ENCODE measurements around the gene LGR4.
A peak's percentile ranks its signal among the peaks of the same experiment; 100 is the strongest.

The LGR4 gene

DNA sequence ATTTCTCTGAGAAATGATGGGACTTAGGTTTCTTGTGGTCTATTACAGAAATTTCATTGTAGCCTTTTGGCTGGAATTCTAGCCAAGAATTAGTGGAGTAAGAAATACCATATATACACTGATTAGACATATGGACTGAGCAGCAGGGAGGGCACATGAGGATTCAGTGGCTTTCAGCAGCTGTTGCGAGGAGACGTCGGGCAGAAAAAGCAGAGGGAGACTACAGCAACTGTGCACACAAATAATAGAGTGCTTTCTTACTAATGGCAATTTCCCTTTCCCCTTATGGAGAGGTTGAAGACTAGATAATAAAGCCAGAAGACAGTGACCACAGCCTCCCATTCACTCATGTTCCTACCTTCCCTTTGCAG, 74.2 kb downstream of the LGR4 start:
- no peak for DNase-seq

DNA sequence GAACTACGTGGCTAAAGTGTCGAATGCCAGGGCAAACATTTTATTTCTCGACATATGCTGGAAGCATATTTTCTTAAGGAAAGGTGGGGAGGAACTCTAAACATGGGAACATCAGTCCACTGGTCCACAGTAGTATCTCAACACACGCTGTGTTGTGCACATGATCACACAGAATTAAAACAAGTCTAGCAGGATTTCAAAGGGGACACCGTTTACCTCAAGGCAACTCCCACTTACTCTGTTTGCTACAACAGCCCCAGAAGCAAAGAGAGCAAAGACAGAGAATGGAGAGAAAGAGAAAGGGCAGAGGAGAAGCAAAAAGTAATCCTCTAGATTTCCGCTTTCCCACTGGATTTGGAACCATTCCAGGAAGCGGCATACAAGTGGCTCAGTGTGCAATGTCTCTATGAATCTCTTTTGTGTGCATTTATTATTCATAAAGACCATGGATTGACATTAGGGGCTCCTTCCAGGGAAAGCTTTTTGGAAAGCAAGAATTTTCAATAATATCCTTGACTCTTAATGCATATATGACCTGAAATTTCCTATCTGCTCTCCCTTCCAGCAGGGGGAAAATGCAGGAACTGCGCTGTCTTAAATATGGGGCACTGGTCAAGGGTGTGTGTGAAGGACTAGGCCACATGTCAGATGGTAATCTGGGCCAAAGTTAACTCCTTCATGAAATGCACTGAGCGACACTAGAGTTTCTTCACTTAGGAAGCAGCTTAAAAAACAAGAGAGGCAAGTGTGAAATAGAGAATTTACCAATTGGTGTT, 74.8 kb downstream of the LGR4 start:
- no peak for DNase-seq

DNA sequence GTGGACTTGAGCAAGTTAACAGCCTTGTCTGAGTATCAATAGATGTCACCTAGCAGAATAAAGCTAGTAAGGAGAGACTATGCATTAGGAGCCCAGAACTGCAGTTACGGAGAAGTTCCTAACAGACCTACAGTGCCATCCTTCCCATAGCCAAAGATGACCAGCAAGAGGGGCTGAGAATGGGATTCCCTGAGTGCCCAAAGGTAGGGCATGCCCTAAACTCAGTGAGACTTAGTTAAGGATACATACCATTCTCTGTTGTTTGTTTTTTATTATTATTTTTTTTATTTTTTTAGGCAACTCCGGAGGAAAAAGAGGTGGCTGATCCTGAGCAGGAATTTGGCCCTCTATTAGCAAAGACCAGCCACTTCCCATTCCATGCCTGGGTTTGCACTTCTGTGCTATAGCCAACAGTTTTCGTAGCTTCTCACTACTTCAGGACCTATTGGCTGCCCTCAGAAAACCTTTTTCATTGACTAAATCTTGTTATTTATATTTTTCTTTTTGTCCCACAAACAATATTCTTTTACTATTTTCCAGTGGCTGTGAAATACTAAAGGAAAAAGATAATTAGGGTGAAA, 76.2 kb downstream of the LGR4 start:
- no peak for DNase-seq

DNA sequence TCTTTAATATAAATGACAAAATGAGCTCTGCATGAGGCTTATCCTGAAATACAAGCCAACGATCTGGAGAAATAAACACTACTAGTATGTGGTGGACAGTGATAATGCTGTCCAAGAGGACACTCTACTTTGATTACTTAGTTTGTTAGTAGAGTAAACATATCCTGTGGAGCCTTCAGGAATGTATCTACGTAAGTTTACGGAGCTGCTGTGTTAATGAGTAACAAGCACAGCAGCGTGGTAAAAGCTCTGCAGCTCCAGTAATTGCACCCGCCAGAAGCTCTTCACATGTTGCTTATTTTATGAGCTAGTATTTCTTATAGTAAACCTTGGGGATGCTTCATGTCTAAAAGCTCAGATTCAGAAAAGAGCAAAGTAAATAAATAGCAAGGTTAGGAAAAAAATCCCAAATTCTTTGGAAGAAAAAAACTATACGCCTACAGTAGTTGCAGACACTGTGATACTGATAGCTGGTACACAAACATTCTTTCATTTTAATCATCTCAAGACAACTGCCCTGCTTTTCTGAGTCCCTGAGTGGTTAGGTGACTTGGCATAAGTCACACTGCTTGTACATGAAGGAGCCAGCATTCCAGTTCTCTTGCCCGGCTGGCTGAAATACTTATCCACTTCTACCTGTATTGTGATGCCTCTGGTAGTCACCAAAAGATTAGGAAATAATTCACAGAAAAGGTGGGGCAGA, 76.9 kb downstream of the LGR4 start:
- peak; percentile 88 for DNase-seq

DNA sequence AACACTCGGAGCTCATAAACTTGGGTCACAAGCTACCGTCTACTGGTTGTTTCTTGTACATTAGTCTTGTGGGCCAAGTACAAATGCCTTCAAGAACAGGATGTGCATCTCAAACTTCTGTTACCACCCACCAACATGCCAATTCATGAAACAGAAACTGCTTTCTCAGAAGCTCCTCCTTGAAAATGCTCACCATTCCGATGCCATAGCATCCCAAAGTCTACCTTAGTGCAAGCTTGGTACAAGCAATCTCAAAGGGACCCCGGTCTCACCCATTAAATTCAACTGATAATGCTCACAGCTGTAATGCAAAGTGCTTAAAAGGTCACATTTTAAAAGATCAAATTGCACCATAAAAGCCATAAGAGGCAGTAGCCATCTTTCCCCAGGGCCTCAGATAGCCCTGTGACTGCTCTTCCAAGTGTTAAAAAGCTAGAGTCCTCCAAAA, 77.8 kb downstream of the LGR4 start:
- no peak for DNase-seq

DNA sequence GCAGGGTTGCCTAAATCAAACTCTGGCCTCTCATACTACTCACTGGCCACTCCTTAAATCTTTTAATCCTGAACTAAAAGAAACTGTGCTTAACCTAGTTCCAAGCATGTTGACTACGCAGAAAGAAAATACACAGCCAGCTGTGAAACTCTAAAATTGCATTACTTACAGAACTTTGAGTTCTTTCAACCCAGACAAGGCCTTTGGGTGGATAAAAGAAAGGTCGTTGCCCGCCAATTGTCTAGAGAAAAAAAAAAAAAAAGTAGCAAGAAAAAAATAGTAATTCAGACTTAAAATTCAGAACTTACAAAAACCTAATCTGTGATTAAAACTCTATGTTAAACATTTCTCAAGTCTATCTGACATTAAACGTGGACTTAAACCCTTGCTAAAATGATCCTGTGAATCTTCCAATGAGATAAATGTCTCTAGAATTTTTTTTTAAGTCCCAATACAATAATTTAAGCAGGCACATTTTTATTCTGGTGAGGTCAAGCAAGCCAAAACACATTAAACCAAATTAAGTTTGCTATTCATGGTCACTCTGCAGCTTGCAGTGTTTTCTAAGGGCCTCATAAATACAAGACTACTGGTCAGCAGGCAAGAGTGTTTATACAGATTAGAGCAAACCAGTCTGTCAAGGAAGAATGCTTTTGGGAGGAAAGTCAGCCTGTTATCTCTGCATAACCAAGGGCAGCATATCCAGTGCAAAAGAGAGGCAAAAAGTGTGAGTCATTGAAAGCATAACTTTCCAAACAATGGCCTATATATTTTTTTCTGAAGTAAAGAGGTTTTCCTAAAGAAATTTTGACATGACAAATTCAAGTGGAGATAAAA, 80.1 kb downstream of the LGR4 start:
- no peak for DNase-seq

DNA sequence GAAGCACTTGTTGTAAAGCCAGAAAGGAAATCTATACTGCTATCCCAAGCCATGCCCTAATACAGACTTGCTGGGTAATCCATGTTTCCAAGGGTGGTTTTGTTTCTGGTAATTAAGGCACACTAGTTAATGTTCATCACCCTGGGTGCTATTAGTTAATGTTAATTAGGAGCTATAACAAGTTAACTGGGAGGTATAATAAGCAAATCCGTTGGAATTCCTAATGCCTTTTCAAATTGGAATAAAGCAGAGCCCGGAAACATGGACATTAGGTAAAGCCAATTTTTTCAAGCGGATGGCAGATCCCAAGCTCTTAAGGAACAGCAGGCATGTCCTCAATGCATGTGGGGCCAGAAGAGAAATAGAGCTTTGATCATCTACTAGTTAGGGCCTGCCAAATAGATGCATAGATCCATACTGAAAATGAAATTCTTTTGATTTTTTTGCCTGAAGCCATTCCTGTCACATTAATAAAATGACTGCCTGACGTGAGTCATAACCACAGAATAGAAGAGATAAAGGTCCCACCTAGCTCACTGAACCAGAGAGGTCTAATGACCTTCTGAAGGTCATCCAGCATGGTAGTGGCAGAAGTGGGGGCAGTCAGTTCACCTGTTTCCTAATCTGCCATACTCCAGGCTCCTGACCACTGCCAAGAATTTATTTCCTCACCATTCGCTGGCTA, 81.1 kb downstream of the LGR4 start:
- DNase-seq, result no peak

DNA sequence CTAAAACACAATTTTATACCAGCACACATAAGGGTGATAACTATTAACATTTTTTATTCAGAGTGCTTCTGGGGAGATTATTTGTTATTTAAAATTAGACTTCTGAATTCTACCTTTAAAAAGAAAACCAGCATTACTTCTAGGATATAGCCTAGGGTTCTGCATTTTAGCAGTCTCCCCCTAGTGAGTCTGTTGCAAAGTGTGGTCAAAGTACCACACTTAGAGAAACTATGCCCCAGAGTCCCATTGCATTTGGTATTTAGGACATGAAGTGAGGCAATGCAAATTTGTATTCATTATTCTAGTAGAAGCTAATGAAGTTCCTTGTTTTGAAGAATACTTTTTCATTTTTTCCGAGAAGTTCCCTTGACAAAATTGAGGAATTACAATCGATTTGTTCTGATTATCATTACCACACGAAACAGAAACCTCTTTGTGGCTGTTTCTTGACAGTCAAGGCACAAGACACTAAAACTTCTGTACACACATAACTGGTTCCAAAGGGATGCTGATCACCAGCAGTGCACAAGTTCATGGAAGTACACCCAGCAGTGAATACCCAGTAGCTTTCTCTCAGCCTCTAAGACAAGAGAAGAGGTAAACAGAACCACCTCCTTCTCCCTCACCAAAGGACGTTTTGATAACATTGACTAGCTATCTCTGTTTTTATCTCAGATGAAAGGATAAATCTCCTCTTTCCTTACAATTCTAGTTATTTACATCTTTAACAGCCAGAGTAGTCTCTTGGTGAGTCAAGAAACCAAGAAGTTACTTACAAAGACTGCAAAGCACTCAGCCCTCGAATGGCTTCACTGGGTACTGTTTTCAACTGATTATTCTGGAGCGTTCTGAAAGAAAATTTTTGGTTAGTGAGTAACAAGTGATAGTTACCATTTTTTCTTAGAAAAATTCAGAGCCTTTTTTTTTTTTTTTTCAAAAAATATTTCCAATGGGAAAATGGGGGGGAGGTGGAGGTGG, 82.0 kb downstream of the LGR4 start:
- no peak for DNase-seq

DNA sequence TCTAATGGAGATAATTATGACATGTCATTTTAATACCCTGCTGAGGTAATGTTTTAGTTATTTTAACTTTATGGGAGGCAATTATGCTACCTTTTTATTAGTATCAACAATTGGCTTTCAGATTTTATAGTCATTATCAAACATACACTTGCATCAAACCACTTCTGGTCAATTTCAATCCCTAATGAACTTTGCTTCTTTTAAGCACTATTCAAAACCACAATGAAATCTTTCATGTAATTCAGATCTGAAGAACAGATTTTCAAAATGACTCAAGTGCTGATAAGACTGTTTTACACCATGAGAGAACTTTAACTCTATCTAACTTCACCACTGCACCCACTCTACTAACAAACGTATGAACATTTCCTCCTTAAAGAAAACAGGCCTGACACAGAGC, 83.7 kb downstream of the LGR4 start:
- no peak for DNase-seq

DNA sequence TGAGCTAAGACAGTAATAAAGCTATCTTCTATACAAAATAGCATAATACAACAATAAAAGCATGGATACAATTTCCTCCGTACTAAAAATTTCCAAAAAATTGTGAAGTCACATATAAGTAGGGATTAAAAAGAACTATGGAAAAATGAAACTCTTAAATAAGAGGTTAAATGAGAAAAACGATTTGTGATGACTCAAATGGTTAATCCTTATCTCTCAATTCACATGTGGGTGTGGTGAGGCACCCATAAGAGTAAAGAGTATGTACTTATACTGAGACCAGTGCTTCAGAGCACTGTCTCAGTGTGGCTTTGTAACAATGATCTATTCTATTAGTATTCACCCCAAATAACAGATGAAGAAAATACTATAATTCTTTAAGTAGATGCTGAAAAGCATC, 84.6 kb downstream of the LGR4 start:
- no peak for DNase-seq

DNA sequence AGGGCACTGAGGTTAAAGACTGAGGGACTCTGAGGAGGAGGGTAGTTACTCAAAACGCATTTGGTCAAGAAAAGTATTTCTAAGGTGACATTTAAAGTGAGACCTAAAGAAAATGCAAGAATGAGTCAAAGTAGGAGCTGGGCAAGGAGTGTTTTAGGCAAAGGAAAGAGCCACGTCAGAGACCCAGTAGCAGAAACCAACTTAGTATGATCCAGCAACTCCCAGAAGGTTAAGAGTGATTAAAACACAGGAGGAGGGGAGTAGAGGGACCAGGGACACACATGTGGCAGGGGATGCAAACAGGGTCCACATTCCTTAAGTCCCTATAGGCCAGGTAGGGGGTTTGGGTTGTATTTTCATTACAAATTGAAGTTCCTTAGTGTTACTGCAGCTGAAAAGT, 85.2 kb downstream of the LGR4 start:
- no peak for DNase-seq

DNA sequence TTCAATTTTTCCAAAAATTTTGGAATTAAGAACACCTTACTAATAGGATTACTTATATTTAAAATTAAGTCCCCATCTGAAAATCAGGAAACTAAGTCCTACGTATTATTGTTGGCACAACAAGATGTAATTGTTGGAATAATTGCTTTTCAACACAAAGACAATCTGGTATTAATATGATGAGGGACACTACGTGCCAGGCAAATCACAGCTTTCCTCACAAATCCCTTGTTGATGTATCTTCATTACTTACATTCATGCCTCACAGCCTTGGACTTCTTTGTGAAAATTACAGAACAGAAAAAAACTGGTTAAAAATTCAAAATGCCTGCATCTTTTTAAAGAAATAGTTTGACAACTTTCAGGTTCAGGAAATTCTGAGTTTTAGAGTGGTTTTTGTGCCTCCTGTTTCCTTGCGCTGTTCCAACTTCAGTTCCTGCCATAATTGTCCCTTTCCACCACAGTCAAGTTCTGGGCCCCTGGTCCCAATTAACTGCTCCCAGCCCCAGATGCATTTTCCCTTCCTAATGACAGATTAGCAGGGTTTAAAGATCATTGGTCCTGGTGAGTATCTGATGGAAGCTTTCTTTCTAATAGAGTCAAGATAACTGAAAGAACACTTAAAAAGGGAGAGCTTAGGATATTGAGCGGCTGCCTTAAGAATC, 86.3 kb downstream of the LGR4 start:
- no peak for DNase-seq

DNA sequence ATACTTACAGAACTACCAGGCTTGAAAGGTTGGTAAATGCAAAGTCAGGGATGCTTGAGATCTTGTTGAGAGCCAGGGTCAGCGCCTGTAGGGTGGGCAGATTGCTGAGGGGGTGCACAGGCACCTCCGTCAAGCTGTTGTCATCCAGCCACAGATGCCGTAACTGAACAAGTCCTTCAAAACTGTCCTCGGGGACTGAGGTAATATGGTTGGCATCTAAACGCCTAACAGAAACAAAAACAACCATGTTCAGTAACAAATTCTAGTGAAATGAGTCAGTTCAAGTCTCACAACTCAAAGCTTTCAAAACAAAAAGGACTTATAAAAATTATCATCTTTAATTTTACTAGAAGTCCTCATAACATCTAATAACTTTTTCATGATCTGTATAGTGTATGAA, 87.3 kb downstream of the LGR4 start:
- no peak for DNase-seq

DNA sequence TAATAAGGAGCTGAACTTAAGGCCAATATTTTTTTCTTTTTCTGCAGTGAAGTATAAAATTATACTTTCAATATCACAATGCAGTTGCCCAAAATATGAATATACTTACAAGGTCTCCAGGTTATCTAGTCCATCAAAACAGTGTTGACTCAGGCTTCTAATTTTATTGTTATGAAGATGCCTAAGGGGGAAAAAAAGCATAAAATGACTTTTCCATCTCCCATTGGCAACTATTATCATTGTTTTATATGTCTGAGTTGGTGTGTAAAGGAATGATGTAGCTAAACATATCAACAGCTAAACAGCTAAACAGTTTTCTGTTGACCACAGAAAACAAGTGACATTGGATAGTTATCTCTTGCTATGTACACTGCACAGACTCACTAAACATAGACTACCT, 88.4 kb downstream of the LGR4 start:
- no peak for DNase-seq

DNA sequence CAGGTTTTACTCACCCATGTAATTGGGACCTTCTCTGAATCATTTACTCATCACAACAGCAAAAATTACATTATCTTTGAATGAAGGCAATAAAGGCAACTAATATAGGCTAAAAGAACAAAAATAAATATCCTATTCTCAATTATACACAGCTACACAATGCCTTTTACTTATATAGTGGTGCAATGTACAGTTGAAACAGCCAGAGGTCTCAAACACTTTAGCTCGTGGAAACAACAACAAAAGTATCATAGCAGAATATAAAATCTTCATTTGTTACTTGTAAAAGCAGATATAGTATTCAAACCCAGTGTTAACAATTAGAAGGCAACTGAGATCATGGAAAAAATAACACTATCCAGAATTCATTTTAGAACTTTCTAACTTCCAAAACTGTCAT, 88.9 kb downstream of the LGR4 start:
- DNase-seq, result no peak

DNA sequence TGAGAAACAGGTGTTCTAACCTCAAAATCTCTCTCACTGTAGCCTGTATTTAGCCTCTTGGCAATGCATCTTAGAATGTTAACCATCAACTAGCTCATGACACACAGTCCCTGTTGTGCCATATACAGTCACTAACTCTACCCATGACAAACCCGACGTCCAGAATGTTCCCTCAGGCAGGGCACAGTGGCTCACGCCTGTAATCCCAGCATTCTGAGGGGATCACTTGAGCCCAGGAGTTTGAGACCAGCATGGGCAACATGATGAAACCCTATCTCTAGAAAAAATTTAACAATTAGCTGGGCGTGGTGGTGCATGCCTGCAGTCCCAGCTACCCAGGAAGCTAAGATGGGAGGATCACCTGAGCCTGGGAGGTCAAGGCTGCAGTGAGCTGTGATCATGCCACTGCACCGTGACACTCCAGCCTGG, 91.3 kb downstream of the LGR4 start:
- DNase-seq, result no peak

DNA sequence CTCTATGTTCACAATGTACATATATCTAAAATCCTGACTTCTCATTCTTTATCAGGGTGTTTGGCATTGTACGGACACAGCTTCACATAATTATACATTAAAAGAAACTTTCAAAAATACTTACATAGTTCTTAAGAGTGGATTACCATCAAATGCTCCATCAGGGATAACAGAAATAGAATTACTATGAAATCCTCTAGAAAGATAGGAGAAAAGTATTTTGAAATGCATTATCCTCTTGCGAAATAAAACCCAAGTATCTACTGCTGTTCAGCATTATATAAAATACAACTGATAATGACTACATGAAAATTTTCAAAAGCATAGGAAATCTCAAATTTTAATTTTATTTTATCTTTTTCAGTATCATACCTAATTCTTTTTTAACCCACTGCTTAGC, 91.8 kb downstream of the LGR4 start:
- no peak for DNase-seq

DNA sequence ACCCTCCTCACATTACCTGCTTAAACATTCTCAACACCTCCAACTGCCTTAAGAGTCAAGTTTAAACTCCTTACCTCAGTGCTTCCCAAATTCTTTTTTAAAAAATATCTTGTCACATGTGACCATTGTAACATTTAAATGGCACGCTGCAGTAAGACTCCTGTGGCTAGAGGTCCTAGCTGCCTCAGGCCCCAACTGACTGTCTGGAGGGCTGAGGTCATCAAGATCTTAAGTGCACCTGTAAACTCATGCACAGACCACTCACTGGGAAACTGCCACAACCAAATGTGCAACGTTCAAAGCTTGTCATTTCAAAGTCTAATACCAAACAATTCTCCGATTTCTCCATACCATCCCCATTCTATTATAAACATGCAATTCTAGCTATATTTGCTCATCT, 93.1 kb downstream of the LGR4 start:
- no peak for DNase-seq

DNA sequence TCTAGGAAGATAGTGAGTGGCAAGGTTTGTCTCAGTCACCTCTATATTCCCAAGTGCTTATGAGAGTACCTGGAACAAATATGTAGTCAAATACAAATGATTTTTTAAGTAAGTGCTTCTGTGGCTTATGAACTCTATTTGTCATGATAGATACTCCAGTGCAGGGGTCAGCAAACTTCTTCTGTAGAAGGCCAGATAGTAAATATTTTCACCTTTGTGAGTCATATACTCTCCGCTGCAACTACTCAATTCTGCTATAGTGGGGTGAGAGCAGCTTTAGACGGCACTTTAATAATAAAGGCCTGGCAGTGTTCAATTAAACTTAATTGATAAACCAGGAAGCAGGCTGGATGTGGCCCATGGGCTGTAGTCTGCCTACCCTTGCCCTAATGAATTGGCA, 97.2 kb downstream of the LGR4 start:
- DNase-seq, result no peak

DNA sequence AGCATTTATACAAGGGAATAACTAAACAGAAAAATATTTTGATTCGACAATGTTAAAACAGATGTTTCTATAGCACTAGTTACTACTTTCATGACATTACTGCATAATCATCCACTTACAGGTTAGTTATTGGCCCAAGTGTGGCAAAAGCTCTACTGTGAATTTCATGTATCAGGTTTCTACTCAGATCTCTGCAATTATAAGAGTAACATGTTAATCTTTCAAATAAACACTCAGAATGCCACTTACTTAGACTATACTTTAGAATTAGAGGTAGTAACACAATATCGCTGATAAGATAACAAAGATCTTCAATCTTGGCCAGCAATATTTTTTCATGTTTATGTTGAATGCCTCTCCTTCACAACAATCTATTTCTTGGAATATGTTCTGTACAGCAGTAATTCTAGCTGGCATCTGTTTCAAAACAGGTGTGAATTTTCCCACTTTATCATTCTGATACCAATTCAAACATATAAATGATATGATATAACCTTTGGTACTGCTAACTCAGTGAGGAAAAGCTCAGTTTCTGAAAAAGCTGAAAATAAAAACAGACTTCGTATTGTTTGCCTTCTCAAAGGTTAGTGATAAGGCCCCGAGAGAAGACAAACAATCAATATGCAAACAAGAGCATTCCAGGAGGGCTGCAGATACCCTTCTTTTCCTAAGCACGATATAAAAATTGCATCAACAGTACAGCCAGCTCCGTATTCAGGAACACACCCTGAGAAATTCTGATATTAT, 98.6 kb downstream of the LGR4 start:
- DNase-seq, result no peak
